DMS79 treated with DMSO at 0.1 percent for 48 hours (cell line): Measurements from ENCODE around the gene SLC16A10.
"Not testable (repeated sequence)": the region's sequence is repeated elsewhere in the genome, so short reads cannot be mapped to it uniquely, and the experiment has no call there.

Experiments
- DNase-seq: peaks from one replicate; lab custom pipeline; 2025; lab: John Stamatoyannopoulos, UW

The SLC16A10 gene

DNA sequence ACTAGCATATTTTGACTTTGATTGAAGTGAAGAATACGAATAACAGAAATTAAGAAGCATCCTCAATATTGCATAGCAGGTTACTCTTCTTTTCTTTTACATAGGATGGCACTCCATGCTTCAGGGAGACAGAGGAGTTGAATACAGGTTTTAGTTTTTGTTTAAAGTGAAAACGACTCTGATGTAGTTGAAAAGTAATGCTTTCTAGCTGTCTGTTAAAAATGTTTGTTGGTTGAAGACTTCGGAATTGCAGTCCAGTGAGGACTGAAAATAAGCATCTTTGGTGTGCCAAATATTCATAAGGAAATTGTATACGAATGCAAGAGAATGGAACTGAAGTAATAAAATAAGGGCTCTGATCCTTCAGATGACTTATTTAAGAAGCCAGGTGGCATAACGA is 618 bp upstream of the SLC16A10 start:
- no peak for DNase-seq

DNA sequence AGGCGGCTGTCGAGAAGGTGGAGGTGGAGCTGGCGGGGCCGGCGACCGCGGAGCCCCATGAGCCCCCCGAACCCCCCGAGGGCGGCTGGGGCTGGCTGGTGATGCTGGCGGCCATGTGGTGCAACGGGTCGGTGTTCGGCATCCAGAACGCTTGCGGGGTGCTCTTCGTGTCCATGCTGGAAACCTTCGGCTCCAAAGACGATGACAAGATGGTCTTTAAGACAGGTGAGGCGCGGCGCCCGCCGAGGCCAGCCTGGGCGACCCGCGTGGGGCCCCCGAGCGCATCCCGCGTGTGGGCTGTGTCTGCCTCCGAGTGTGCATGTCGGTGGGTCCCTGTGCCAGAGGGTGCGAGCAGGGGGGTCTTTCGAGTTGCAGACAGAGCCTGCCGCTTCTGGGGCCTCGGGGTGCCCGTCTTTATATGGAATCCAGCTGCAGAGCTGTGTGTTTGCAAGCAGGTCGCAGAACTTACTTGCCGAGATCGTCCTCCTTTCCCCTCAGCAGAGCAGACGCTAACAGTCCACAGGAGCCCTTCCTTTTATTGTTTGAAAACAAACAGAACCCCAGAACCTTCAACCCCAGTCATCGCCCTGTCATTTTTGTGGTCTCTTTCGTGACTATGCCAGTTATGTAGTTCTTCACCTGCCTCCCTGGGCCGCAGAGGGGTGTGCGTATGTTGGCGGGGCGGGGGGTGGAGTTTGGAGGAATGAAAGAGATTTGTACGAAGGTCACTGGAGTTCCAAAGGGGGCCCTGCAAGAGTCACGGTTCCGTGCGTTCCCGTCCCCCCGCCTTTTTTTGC is 766 bp downstream of the SLC16A10 start:
- DNase-seq: peak; percentile 26

DNA sequence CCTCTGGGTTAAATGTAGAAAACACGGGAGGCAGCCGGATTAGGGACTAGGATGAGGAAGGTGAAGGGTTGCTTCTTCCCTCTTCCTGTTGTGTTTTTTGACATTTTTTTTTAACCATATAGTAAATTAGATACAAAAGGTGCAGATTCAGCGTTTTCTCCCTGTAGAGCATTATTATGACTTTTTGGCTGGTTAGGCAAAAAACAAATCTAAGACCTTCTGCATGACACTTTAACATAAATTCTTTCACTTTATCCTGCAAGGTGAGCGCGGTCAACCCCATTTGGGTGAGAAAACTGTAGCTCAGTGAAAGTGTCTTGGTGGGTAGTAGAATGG is 1.3 kb downstream of the SLC16A10 start:
- no peak for DNase-seq

DNA sequence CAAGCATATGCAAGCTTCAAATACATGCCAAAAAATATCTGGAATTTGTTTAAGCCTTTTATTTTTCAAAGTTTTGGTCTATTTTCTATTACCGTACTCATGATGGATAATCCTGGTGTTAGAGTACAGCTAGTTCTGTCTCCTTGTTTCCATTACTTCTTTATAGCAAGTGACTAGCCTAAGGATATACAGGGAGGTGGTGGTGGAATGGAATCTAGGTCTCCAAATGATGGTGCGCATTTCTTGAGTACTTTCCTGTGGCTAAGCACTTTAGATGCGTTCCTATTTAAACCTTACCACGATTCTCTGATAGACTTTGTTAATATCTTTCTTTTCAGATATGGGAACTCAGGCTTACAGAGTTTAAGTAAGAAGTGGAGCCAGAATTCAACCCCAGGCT is 3.5 kb downstream of the SLC16A10 start:
- no peak for DNase-seq

DNA sequence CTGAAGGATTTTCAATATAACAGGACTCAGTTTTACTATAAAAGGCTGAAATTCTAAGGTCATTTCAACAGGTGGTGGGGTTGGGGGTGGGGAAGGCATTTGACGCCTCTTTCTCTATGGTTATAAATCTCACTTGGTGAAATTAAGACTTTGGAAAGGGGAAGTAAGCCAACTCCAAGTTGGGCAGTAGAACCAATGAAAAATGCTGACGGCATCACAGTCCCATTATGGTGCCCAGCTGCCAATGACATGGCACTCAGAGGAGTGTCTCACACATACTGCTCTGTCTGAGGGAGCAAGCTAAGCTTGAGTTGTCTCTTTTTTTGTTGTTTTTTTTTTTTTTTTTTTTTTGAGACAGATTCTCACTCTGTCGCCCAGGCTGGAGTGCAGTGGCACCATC is 4.7 kb downstream of the SLC16A10 start:
- no peak for DNase-seq

DNA sequence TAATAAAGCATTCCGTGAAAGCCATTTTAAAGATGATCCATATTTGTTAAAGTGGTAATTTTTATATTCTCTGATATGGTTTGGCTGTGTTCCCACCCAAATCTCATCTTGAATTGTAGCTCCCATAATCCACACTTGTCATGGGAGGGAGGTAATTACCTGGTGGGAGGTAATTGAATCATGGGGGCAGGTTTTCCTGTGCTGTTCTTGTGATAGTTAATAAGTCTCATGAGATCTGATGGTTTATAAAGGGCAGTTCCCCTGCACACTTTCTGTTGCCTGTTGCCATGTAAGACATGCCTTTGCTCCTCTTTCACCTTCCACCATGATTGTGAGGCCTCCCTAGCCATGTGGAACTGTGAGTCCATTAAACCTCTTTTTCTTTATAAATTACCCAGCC is 8.2 kb downstream of the SLC16A10 start:
- DNase-seq: not testable (repeated sequence)

DNA sequence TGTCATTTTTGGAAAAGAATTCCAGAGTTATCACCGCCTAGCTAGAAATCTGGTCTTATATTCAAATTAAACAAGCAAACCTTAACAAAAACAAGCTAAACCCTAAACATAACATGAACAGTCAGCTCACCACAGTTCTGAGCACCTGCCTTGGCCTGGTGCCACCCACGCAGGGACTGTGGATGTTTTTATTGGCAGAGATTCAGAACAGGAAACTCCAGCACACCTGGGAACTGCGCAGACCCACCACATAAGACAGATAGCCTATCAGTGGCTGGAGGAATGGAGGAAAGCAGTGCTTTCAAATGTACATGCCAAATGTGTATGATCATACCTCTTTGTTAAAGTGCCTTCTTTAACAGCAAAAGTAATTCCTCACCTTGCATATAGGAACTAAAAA is 8.9 kb downstream of the SLC16A10 start:
- DNase-seq: peak; percentile 92

DNA sequence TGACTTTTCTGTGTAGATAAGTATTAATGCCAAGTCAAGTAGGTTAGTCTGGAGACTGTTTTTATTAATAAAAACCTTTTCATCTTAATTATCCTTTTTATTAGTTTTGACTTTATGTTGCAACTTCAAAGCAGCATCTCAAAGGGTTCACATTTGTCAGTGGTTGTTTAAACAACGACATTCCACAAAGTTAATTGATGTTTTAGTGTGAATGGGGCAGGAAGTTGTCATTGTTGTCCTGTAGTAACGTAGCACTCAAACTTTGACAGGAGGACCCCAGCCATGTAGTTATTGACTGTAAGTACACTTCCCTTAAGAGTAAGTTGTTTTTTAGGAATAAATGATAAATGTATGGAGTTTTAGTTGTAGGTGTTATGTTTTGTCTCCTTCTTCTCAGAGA is 11.3 kb downstream of the SLC16A10 start:
- no peak for DNase-seq

DNA sequence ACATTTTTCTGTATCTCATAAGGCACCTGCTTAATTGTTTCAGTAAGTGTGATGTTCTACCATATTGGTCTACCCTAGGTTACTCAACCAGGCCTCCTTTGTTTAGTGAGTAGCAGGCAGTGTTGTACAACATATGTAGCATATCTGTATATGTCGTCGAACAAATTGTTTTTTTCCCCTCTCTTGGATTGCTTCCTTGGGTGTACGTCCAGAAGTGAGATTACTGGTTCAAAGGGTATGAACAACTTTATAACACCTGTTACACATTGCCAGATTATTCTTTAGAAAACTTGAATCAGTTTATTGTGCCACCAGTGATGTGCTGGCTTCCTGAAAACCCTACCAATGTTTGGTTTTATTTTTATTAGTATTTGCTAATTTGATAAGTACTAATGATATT is 14.7 kb downstream of the SLC16A10 start:
- no peak for DNase-seq

DNA sequence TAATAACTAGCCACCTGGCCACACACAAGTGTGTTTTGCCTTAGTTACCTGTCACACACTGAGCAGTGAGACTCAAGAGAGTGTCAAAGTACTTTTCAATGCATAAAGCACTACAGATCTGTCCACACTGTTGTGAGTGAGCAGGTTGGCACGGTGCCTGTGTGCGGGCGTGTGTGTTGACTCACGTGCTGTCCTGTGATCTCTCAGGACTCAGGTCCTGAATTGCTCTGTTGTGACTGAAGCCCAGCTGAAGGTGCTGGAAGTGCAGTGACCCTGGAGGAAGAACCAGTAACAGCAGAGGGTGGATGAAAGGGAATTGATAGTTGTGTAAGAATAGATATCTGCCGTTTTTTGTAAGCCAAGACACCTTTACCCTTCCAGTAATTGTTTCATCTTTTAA is 18.3 kb downstream of the SLC16A10 start:
- DNase-seq: peak; percentile 72

DNA sequence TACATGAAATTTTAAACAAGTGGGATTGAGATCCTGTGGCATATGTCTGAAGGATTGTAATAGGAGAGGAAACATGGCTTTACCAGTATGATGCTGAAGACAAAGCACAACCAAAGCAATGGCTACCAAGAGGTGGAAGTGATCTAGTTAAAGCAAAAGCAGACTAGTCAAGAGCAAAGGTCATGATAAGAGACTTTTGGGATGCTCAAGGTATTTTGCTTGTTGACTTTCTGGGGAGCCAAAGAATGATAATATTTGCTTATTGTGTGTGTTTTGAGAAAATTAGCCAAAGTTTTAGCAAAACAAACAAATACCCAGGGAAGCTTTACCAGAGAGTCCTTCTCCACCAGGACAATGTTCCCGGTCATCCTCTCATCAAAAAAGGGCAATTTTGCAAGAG is 20.3 kb downstream of the SLC16A10 start:
- no peak for DNase-seq

DNA sequence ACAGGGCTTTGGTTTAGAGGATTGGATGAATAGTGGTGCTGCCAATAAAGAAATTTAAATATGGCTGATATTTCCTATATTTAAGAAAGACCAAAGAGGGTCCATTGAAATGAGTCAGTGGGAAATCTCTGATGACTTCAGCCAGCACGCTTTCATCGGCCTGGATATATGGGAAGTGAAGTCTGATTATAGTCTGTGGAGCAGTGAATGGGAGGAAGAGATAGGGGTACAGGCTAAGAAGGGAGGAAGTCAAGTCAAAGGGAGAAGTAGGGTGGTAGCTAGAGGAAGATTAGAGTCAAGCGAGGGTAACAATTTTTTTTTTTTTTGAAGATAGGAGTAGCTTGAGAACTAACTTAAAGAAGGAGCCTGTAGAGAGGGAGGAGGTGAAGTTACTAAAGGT is 22.7 kb downstream of the SLC16A10 start:
- DNase-seq: no peak

DNA sequence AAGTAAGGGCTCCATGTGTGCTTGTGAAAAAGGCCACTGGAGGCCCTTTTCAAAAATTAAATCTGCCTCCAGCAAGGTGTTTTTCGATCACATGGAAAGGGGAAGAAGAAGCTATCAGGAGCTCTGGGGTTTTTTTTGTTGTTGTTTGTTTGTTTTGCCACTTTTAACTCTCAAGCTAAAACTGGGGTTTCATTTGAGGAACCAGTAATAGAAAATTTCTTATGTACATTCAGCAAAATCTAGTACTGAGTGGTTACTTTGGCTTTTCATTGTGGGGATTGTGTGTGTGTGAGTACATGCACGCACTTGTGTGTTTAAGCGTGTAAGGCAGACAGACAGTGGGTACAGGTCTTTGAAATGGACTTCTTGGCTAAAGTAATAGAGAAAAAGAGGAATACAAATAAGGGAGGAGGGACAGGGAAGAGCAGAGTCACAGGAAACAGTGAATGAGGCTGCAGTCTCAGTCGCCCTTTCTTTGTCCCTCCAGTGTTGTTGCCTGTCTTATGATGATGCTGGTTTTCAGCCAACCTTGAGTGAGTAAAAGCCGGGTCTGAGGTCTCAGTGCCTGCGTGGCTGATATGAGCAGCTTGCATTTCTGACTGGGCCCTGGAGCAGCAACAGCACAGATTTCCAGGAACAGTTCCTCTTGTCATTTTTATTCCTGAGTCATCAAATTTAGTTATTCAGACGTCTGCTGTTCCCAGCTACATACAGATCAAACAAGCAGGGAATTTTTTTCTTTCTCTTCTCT is 26.2 kb downstream of the SLC16A10 start:
- DNase-seq: no peak

DNA sequence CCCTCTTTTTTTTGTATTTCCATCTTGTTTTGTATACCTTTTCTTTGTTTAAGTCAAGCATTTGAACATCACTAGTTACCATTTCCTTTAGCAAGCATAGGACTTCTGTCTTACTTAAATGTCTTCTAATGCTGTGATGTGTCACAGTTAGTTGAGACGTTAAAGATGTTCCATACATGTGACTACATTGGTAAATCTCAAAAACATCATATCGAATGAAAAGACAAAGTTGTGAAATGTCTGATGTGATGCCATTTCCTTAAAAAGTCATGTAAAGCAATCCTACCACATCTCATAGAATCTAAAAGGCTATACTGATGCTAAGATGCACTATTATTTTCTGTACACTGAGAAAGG is 26.8 kb downstream of the SLC16A10 start:
- no peak for DNase-seq

DNA sequence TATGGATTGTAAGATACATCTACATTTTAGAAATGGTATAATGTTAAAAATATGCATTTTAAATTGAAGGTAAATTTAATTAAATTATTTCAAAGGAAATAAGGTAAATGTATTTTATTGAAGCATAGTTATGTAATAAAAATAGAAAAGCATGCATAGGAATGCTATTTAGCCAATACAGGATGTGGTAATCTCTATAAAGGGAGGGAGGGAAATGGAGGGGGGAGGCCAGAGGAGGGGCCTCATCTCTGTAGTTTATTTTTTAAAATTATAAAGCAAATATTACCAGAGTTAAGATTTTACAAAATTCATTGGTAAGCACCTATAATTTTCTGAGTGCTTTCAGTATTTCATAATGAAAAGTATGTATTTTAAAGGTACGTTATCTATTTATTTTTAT is 27.2 kb downstream of the SLC16A10 start:
- DNase-seq: no peak

DNA sequence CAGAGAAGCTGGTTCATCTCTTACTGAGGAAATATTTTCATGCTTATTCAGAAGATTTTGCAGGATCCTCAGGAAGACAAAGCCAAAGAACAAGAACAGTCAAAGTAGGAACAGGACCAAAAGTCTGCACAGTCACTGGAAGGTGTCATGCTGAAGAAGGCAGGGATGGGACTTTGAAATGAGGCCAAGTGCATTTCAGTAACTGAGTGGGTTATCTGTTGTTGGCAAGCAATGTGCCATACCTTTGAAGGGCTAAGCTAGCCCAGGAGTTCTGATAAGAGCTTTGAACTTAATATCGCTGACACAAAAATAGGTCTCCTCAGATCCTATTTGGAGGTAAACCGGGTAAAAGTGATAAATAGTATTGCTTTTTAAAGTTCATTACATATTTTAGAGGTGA is 31.5 kb downstream of the SLC16A10 start:
- DNase-seq: no peak

DNA sequence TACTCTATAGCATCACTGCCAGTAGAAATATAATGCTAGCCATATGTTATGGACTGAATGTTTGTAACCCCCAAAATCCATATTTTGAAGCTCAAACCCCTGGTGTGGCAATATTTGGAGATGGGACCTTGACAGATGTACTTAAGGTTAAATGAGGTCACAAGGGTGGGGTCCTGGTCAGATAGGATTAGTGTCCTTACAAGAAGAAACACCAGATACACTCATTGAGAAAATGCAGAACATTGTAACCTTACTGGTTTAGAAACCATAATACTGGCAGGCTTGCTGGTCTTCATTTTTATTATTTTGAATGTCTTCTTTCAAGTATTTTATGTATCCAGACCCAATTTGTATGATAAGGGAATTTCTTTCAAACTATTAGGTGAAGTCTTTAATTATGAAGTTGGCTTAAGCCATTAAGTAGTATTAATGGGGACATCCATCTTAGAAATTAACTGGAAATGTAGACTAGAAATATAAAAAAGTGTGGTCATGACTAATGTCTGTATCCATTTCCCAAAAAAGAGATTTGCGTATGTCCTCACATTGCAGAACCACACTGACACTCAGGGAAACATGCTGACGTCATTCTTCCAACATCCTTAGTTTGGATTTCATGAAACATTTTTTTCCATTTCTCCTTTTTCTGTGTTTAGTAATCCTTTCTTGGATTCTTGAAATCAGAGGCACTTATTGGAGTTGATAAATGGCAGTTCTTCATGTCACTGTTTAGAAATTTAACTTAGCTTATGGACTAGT is 32.4 kb downstream of the SLC16A10 start:
- no peak for DNase-seq

DNA sequence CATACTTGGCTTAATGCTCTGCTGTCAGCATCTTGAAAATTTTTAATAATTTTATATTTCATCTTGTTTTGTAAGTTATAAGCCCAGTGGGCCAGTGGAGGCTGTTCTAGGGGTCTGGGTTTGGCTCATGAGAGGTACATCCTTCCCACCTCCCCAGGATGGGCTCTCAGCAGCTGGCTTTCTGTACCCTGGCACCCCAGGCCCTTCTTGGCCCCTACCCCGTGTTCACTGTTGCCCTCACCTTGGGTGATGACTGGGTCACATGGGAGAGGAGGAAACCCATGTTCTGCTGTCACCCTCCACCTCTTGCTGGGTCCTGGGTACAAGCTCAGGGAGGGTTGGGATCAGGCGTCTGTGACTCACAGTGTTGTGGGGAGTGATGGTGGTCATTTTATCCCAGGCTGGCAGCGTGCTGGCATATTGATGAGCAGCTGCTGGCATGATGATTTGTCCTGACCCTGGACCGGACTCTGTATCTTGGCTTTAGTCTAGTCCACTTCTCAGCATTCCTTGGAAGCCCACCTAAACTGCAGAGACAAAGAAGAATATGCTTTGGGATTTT is 34.6 kb downstream of the SLC16A10 start:
- DNase-seq: no peak

DNA sequence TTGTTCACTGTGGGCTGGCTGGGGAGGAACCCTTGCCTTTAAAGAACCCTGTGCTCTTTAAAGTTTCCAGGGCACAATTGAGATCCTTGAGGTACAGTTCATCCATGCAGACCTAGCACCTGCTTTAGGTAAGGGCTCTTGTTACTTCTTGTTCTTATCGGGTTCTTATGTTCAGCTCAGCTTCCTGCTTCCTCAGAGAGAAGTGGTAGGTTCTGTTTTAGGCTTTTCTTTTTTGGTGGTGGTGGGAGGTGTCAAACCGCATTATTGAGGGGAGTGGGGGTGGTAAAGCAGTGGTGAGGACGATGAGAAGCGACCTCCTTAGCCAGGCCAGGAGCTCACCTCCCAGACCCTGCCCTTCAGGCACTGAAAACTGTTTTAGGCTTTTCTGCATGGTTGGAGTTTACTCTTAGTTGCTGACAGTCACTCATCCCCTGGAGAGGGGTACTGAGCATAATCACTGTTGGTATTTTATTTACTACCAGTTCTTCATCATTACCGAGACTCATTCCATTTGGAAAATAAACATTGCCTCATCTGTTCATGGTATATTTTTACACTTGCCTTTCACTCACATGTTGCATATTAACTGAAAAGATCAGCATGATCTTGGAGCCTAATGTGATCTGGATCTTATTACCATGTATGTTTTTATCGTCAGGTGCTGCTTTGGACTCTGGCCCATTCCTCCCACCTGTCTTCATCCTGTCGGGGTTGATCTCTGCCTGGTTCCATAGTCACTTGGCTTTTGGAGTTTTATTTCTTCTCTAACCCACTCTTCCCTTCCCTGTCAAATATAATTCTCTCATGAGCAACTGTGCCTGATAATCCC is 35.4 kb downstream of the SLC16A10 start:
- DNase-seq: peak; percentile 84

DNA sequence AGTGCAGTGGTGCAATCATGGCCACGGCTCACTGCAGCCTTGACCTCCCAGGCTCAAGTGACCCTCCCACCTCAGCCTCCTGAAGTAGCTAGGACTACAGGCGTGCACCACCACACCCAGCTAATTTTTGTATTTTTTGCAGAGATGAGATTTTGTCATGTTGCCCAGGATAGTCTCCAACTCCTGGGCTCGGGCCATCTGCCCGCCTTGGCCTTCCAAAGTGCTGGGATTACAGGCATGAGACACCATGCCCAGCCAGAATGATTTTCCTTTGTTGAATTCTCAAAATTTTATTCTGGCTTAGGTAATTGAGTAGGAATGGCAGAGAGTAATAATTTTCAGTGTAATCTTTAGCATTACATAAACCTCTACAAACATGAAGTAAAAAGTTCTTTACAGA is 37.1 kb downstream of the SLC16A10 start:
- no peak for DNase-seq

DNA sequence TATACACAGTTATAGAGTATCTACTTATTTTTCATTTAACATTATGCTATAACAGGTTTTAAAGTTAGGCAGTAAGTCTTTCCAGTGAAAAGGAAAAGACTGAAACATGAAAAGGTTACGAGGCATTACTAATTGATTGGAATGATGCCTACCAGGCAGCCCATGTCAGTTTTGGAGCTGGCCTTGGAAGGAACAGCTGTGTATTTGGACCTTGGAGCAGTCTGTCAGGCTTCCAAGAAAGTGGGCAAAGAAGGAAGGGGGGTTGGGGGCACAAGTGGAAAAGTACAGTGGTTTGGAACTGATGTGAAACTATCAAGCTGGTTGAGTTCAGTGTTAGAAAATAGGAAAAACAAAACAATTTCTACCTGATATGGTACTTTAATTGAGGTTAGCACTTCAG is 41.7 kb downstream of the SLC16A10 start:
- DNase-seq: peak; percentile 13

DNA sequence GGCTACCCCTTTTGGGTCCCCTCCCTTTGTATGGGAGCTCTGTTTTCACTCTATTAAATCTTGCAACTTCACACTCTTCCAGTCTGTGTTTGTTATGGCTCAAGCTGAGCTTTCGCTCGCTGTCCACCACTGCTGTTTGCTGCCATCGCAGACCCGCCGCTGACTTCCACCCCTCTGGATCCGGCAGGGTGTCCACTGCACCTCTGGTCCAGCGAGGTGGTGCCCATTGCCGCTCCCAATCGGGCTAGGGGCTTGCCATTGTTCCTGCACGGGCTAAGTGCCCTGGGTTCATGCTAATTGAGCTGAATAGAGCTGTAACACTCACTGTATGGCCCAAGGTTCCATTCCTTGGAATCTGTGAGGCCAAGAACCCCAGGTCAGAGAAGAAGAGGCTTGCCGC is 43.7 kb downstream of the SLC16A10 start:
- DNase-seq: not testable (repeated sequence)
